ENCODE results near the gene TMUB1.

Gene TMUB1

GRCh38 chr7:151080522-151081169 lies 2.6 kb downstream of the TMUB1 start, which contains the start of gene FASTK:
TSS of gene FASTK (minus strand) at chr7:151080809. CDS start at chr7:151080766, 43 bp downstream.
- no peaks in the 10 kb centered on the region for H3K27me3 ChIP-seq (ENCODE audit: insufficient read depth, low read length)
- no peak within 1 kb of the TSS for H3K23ac ChIP-seq (ENCODE audit: low read length)
- peaks cover 23% of the 10 kb centered on the region for H3K79me1 ChIP-seq (ENCODE audit: low read length)
- H3K4me2 ChIP-seq (ENCODE audit: low read length), result peak within 1 kb of the TSS; percentile 84
- no CpG with 5 or more reads among the region's 66 CpGs for WGBS (ENCODE audit: extremely low coverage, insufficient coverage, insufficient read length)
- H2BK5ac ChIP-seq (ENCODE audit: low read depth, low read length, poor library complexity), result peak within 1 kb of the TSS; percentile 97
- peaks cover 21 to 32% of the 10 kb centered on the region in 2 experiments for H3K36me3 ChIP-seq (ENCODE audit: control insufficient read depth in 1 of 2, insufficient read depth in 2 of 2, low read length in 2 of 2)
- H4K12ac ChIP-seq (ENCODE audit: low read depth, low read length), result peak within 1 kb of the TSS; percentile 68
- peak; percentile 87 to 93 for DNase-seq
- peak within 1 kb of the TSS; percentile 88 for H4K8ac ChIP-seq (ENCODE audit: low read depth, low read length)
- H4K91ac ChIP-seq (ENCODE audit: low read depth, low read length), result peak within 1 kb of the TSS; percentile 87
- peak within 1 kb of the TSS; percentile 68 for H3K14ac ChIP-seq (ENCODE audit: low read length)
- peak within 1 kb of the TSS; percentile 35 for H2AFZ ChIP-seq (ENCODE audit: insufficient read depth, low read length, poor library complexity)
- no peaks in the 10 kb centered on the region for H3K9me3 ChIP-seq (ENCODE audit: insufficient read depth, low read depth, low read length)
- peak within 1 kb of the TSS; percentile 67 for H3K18ac ChIP-seq (ENCODE audit: low read length)
- peak within 1 kb of the TSS; percentile 77 for H3K4ac ChIP-seq (ENCODE audit: low read depth, low read length)
- peak within 1 kb of the TSS; percentile 10 for H2BK12ac ChIP-seq (ENCODE audit: low read length)
- peak within 1 kb of the TSS; percentile 86 for H3K27ac ChIP-seq (ENCODE audit: low read depth, low read length)
- peaks cover 25% of the 10 kb centered on the region for H3K79me2 ChIP-seq (ENCODE audit: control insufficient read depth, insufficient read depth, low read length, poor library complexity)
- H2BK120ac ChIP-seq (ENCODE audit: insufficient read depth, low read length, poor library complexity), result peak within 1 kb of the TSS; percentile 93
- H3K9ac ChIP-seq (ENCODE audit: low read length), result peak within 1 kb of the TSS; percentile 94
- H3K4me3 ChIP-seq (ENCODE audit: low read depth, low read length), result peak within 1 kb of the TSS; percentile 92
- peak within 1 kb of the TSS; percentile 97 for H2AK5ac ChIP-seq (ENCODE audit: low read length)
- H3K4me1 ChIP-seq (ENCODE audit: control insufficient read depth in 1 of 2, insufficient read depth in 2 of 2, low read length in 2 of 2), result peaks cover 37 to 45% of the 10 kb centered on the region in 2 experiments

DNA sequence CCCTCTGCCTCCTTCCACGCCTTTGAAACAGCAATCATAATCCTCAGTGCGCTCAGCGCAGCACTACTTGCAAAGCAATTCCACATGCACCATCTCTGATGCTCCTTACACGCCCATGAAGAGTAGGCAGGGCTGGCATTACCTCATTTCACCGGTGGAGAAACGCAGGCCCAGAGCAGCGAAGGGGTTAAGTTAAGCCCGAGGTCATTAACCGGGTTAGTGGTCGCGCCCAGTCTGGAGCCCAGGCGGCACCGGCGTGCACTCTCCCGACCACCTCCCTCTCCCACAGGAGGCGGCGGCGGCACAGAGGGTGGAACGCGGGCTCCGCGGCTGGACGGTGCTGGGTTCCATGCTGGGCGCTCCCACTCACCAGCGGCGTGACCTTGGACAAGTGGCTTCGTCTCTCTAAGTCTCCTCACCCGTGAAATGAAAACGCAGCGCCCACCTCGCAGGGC lies 3.2 kb downstream of the TMUB1 start:
- Histone ChIP-seq H3K4ac (ENCODE audit: low read depth, low read length) (peak overlapping the region; percentile 77), H4K12ac (ENCODE audit: low read depth, low read length) (peak overlapping the region; percentile 68), H3K4me2 (ENCODE audit: low read length) (peak overlapping the region; percentile 66), H2BK5ac (ENCODE audit: low read depth, low read length, poor library complexity) (peak overlapping the region; percentile 97), H2AK5ac (ENCODE audit: low read length) (peak overlapping the region; percentile 97), H3K4me1 (ENCODE audit: control insufficient read depth in 1 of 2, insufficient read depth in 2 of 2, low read length in 2 of 2) (peaks cover 31 to 40% of the 10 kb centered on the region in 2 experiments), H3K4me3 (ENCODE audit: low read depth, low read length) (peak overlapping the region; percentile 92), H2BK120ac (ENCODE audit: insufficient read depth, low read length, poor library complexity) (peak overlapping the region; percentile 93), H3K27ac (ENCODE audit: low read depth, low read length) (peak overlapping the region; percentile 81), H2AFZ (ENCODE audit: insufficient read depth, low read length, poor library complexity) (peak overlapping the region; percentile 35), H3K36me3 (ENCODE audit: control insufficient read depth in 1 of 2, insufficient read depth in 2 of 2, low read length in 2 of 2) (peaks cover 26 to 37% of the 10 kb centered on the region in 2 experiments), H3K79me1 (ENCODE audit: low read length) (peaks cover 19% of the 10 kb centered on the region), H3K14ac (ENCODE audit: low read length) (peak overlapping the region; percentile 68), H2BK12ac (ENCODE audit: low read length) (no peak overlapping the region), H3K79me2 (ENCODE audit: control insufficient read depth, insufficient read depth, low read length, poor library complexity) (peaks cover 25% of the 10 kb centered on the region), H3K23ac (ENCODE audit: low read length) (no peak overlapping the region), H3K27me3 (ENCODE audit: insufficient read depth, low read length) (no peaks in the 10 kb centered on the region), H3K9me3 (ENCODE audit: insufficient read depth, low read depth, low read length) (no peaks in the 10 kb centered on the region), H3K18ac (ENCODE audit: low read length) (peak overlapping the region; percentile 38), H3K9ac (ENCODE audit: low read length) (peak overlapping the region; percentile 94), H4K8ac (ENCODE audit: low read depth, low read length) (peak overlapping the region; percentile 84), H4K91ac (ENCODE audit: low read depth, low read length) (peak overlapping the region; percentile 71)
- DNase-seq, result peak in 1 of 2 donors; percentile 38
- no CpG with 5 or more reads among the region's 31 CpGs for WGBS (ENCODE audit: extremely low coverage, insufficient coverage, insufficient read length)

DNA sequence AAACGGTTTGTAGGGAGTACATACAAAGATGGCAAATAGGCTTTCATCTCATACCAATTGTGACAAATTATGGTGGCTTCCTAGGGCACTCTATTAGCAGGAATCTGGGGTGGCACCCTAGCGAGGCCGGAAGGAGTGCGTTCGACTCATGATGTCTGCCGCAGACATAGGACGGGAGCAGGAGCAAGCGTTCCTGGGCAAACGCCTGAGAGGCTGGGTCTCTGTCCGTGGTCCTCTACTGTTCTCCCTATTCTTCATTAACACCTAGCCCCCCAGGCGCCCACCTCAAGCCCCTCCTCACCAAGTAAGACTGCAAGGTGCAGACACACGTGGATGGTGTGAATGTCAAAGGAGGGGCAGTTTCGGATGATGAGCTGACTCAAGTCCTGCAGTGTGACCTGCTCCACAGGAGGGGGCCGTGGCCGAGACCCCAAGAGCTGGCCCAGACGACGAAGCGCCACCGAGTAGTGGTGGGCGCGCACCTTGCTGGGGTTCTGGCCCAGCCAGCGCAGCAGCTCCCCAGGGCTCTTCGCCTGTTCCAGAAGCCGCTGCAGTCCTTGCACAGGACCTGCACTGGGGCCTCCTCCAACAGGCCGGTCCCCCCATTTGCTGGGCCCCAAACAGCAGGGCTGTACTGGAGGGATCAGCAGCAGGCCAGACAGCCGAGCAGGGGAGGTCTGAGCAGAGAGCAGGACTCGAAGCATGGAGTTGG lies 3.9 kb downstream of the TMUB1 start:
- Histone ChIP-seq H3K9me3 (ENCODE audit: insufficient read depth, low read depth, low read length) (no peaks in the 10 kb centered on the region), H4K12ac (ENCODE audit: low read depth, low read length) (peak overlapping the region; percentile 68)

GRCh38 chr7:151078233-151079040 lies 4.9 kb downstream of the TMUB1 start:
- no CpG with 5 or more reads among the region's 22 CpGs for WGBS (ENCODE audit: extremely low coverage, insufficient coverage, insufficient read length)
- no peaks in the 10 kb centered on the region for H3K27me3 ChIP-seq (ENCODE audit: insufficient read depth, low read length)
- no peak overlapping the region for H3K14ac ChIP-seq (ENCODE audit: low read length)
- no peaks in the 10 kb centered on the region for H3K9me3 ChIP-seq (ENCODE audit: insufficient read depth, low read depth, low read length)
- H3K23ac ChIP-seq (ENCODE audit: low read length), result no peak overlapping the region
- H2AFZ ChIP-seq (ENCODE audit: insufficient read depth, low read length, poor library complexity), result no peak overlapping the region
- no peak overlapping the region for H4K12ac ChIP-seq (ENCODE audit: low read depth, low read length)
- H2BK12ac ChIP-seq (ENCODE audit: low read length), result no peak overlapping the region
- H3K4me2 ChIP-seq (ENCODE audit: low read length), result no peak overlapping the region
- H4K8ac ChIP-seq (ENCODE audit: low read depth, low read length), result no peak overlapping the region
- no peak overlapping the region for H3K9ac ChIP-seq (ENCODE audit: low read length)
- H3K36me3 ChIP-seq (ENCODE audit: control insufficient read depth in 1 of 2, insufficient read depth in 2 of 2, low read length in 2 of 2), result peaks cover 43 to 53% of the 10 kb centered on the region in 2 experiments
- H3K4me1 ChIP-seq (ENCODE audit: control insufficient read depth in 1 of 2, insufficient read depth in 2 of 2, low read length in 2 of 2), result peaks cover 29 to 36% of the 10 kb centered on the region in 2 experiments
- no peak overlapping the region for H3K18ac ChIP-seq (ENCODE audit: low read length)
- H4K91ac ChIP-seq (ENCODE audit: low read depth, low read length), result no peak overlapping the region
- H3K4me3 ChIP-seq (ENCODE audit: low read depth, low read length), result no peak overlapping the region
- H2AK5ac ChIP-seq (ENCODE audit: low read length), result no peak overlapping the region
- H3K79me2 ChIP-seq (ENCODE audit: control insufficient read depth, insufficient read depth, low read length, poor library complexity), result peaks cover 25% of the 10 kb centered on the region
- no peak overlapping the region for H3K27ac ChIP-seq (ENCODE audit: low read depth, low read length)
- H3K4ac ChIP-seq (ENCODE audit: low read depth, low read length), result no peak overlapping the region
- peaks cover 17% of the 10 kb centered on the region for H3K79me1 ChIP-seq (ENCODE audit: low read length)
- H2BK120ac ChIP-seq (ENCODE audit: insufficient read depth, low read length, poor library complexity), result no peak overlapping the region
- DNase-seq, result no peak
- no peak overlapping the region for H2BK5ac ChIP-seq (ENCODE audit: low read depth, low read length, poor library complexity)

More for the DNA sequence above, 3.9 kb downstream of the TMUB1 start:
- peak overlapping the region; percentile 92 for H3K4me3 ChIP-seq (ENCODE audit: low read depth, low read length)
- peak overlapping the region; percentile 97 for H2AK5ac ChIP-seq (ENCODE audit: low read length)
- peak overlapping the region; percentile 71 for H4K91ac ChIP-seq (ENCODE audit: low read depth, low read length)
- peaks cover 25% of the 10 kb centered on the region for H3K79me2 ChIP-seq (ENCODE audit: control insufficient read depth, insufficient read depth, low read length, poor library complexity)
- no peak overlapping the region for H3K23ac ChIP-seq (ENCODE audit: low read length)
- no peak overlapping the region for H3K27ac ChIP-seq (ENCODE audit: low read depth, low read length)
- no peak overlapping the region for H2BK5ac ChIP-seq (ENCODE audit: low read depth, low read length, poor library complexity)
- peak overlapping the region; percentile 84 for H4K8ac ChIP-seq (ENCODE audit: low read depth, low read length)
- peaks cover 31 to 40% of the 10 kb centered on the region in 2 experiments for H3K4me1 ChIP-seq (ENCODE audit: control insufficient read depth in 1 of 2, insufficient read depth in 2 of 2, low read length in 2 of 2)
- no CpG with 5 or more reads among the region's 27 CpGs for WGBS (ENCODE audit: extremely low coverage, insufficient coverage, insufficient read length)
- peaks cover 19% of the 10 kb centered on the region for H3K79me1 ChIP-seq (ENCODE audit: low read length)
- no peak overlapping the region for H2AFZ ChIP-seq (ENCODE audit: insufficient read depth, low read length, poor library complexity)
- no peaks in the 10 kb centered on the region for H3K27me3 ChIP-seq (ENCODE audit: insufficient read depth, low read length)
- no peak overlapping the region for H2BK12ac ChIP-seq (ENCODE audit: low read length)
- H3K14ac ChIP-seq (ENCODE audit: low read length), result peak overlapping the region; percentile 68
- peak overlapping the region; percentile 66 for H3K4me2 ChIP-seq (ENCODE audit: low read length)
- H3K4ac ChIP-seq (ENCODE audit: low read depth, low read length), result peak overlapping the region; percentile 77
- no peak for DNase-seq
- H3K9ac ChIP-seq (ENCODE audit: low read length), result peak overlapping the region; percentile 94
- H2BK120ac ChIP-seq (ENCODE audit: insufficient read depth, low read length, poor library complexity), result peak overlapping the region; percentile 93
- peaks cover 34 to 45% of the 10 kb centered on the region in 2 experiments for H3K36me3 ChIP-seq (ENCODE audit: control insufficient read depth in 1 of 2, insufficient read depth in 2 of 2, low read length in 2 of 2)
- peak overlapping the region; percentile 38 for H3K18ac ChIP-seq (ENCODE audit: low read length)
